ENCODE results near the gene EIF4G3.
A peak's percentile ranks its signal among the peaks of the same experiment; 100 is the strongest.

Gene EIF4G3

DNA sequence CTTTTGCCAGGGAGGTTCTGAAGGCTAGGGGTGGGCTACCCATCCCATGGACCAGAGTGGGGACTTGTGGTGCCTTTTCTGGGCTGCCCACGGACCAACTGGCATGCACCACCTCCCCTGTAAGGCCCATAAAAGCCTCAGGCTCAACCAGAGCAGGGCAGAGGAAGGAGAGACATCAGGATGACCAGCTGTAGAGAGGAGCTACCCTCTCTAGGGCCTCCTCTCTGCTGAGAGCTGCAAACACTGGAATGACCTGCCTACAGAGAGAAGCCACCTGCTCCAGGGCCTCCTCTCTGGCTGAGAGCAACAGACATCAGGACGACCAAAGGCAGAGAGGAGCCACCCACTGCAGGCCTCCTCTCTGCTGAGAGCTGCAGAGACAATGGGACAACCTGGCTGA is 140.9 kb downstream of the EIF4G3 start:
- H3K27ac ChIP-seq = no peak overlapping the region
- TF ChIP-seq, protein P1, sequence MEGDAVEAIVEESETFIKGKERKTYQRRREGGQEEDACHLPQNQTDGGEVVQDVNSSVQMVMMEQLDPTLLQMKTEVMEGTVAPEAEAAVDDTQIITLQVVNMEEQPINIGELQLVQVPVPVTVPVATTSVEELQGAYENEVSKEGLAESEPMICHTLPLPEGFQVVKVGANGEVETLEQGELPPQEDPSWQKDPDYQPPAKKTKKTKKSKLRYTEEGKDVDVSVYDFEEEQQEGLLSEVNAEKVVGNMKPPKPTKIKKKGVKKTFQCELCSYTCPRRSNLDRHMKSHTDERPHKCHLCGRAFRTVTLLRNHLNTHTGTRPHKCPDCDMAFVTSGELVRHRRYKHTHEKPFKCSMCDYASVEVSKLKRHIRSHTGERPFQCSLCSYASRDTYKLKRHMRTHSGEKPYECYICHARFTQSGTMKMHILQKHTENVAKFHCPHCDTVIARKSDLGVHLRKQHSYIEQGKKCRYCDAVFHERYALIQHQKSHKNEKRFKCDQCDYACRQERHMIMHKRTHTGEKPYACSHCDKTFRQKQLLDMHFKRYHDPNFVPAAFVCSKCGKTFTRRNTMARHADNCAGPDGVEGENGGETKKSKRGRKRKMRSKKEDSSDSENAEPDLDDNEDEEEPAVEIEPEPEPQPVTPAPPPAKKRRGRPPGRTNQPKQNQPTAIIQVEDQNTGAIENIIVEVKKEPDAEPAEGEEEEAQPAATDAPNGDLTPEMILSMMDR (conservative IDR thresholded peaks at IDR 0.05; ENCODE audit: low read depth) = no peak
- no peak for DNase-seq (ENCODE audit: low spot score)
- CTCF ChIA-PET = interaction anchor here (0.7 kb wide), 1 partner anchor 9 kb away, joined by 3 read pairs; no protein-coding TSS in a partner anchor
- POLR2A ChIA-PET (ENCODE audit: low non-redundant PET) = no interaction called here

DNA sequence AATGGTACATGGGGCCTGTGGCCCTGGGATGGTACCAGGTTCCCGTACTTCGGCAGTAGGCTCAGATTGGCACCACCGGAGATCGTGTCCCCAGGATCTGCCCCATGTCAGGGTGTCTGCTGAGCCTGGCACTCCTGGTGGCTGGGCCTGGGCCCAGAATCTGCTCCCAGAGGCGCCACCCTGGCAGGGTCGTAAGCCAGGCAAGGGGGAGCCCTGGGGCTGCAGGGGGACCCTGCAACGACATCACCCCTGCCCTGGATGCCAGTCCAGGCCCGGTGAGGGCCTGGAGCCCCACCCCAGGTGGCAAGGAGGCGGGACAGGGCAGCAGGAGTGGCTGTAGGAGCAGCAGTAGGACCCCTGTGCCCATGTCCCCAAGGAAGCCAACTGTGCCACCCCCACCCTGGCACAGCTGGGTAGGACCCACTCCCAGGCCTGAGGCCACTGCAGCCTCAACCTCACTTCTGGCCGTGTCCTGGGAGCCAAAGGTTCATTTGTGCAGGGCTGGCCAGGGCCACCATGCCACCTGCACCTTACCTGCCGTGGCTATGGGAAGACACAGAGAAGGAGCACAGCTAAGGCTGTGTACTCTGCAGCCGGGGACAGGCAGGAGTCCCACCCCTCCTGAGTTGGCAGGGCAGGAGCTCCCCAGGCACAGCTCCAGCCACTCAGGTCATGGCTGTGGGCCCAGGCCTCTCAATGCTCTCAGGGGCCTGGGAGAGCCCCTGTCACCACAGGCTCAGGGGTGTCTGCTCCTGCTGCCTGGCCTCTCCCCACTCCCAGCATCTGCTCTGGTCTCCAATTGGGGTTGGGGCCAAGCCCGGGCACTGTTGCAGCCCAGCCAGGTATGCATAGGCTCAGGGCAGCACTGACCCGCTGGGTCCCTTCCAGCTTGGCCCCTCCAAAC is 141.7 kb downstream of the EIF4G3 start:
- CTCF ChIA-PET = no interaction called here
- no peak for DNase-seq (ENCODE audit: low spot score)
- H3K27ac ChIP-seq = peak overlapping the region; percentile 14; the same call in 1 of the 2 replicates
- POLR2A ChIA-PET (ENCODE audit: low non-redundant PET) = no interaction called here
- TF ChIP-seq, protein P1 (conservative IDR thresholded peaks at IDR 0.05; ENCODE audit: low read depth) = no peak

DNA sequence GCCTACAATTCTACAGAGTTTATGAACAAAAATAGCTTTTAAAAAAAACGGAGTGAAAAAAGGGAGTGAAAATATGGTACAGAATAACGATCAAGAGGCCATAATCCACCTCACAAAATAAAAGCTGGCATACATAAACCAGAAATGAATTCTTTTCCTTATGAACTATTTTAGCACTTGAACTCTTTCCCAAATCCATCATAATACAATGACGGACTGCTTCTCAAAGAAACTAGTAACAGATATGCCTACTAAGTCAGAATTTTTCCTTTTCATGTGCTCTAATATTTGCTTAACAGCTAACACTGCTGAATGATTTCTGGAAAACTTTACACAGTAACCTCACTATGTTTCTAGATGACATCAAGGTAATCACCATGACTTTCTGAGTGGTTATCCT is 144.0 kb downstream of the EIF4G3 start:
- DNase-seq (ENCODE audit: low spot score) = no peak
- no peak overlapping the region for H3K27ac ChIP-seq
- ChIA-PET POLR2A (ENCODE audit: low non-redundant PET) (no interaction called here), CTCF (interaction anchor here (0.7 kb wide), 1 partner anchor 746 kb away, joined by 3 read pairs; no protein-coding TSS in a partner anchor)
- TF ChIP-seq, protein P1 (conservative IDR thresholded peaks at IDR 0.05; ENCODE audit: low read depth) = no peak

DNA sequence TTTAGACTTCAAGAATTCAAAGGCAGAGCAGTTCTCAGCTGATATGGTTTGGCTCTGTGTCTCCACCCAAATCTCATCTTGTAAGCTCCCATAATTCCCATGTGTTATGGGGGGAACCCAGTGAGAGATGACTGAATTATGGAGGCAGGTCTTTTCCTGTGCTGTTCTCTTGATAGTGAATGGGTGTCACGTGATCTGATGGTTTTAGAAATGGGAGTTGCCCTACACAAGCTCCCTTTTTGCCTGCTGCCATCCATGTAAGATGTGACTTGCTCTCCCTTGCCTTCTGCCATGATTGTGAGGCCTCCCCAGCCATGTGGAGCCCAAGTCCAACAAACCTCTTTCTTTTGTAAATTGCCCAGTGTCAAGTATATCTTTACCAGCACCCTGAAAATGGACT is 146.5 kb downstream of the EIF4G3 start:
- ChIA-PET POLR2A (ENCODE audit: low non-redundant PET) (no interaction called here), CTCF (no interaction called here)
- DNase-seq (ENCODE audit: low spot score) = no peak
- TF ChIP-seq, protein P1 (conservative IDR thresholded peaks at IDR 0.05; ENCODE audit: low read depth) = no peak
- no peak overlapping the region for H3K27ac ChIP-seq

DNA sequence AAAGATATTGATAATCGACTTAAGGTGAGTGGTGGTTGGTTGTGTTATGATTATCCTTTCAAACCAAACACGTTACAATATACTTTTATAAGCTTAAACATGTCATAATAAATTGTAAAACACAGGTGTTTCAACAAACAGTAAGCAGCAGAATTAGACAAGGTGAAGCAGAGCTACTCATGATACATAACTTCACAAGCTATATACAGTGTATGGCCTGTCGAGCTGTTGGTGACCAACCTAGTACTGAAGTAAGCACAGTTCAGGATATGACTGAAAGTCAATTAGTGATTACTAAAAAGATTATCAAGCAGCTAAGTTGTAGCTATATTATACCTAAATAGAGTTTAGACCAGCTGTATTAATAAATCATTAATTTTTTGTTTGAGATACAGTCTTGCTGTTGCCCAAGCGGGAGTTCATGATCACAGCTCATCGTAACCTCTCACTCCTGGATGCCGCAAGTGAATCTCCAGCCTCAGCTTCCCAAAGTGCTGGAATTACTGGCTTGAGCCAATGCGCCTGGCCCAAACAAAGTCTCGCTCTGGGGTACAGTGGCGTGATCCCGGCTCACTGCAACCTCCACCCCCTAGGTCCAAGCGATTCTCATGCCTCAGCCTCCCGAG is 148.1 kb downstream of the EIF4G3 start:
- ChIA-PET POLR2A (ENCODE audit: low non-redundant PET) (no interaction called here), CTCF (no interaction called here)
- TF ChIP-seq, protein P1 (conservative IDR thresholded peaks at IDR 0.05; ENCODE audit: low read depth) = no peak
- no peak overlapping the region for H3K27ac ChIP-seq
- DNase-seq (ENCODE audit: low spot score) = no peak

DNA sequence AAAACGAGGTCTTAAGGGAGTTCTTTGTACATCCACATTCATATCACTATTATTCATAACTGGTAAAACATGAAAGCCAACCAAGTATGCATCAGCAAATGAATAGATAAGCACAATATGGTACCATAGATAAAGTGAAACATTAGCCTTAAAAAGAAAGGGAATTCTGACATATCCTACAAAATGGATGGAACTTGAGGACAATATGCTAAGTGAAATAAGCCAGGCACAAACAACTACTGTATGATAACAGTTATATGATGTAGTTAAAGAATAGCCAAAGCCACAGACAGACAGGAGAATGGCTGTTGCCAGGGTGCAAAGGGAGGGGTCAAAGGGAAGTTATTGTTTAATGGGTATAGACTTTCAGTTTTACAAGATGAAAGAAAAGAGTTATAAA is 148.9 kb downstream of the EIF4G3 start:
- ChIA-PET POLR2A (ENCODE audit: low non-redundant PET) (no interaction called here), CTCF (no interaction called here)
- no peak overlapping the region for H3K27ac ChIP-seq
- no peak for DNase-seq (ENCODE audit: low spot score)
- TF ChIP-seq, protein P1 (conservative IDR thresholded peaks at IDR 0.05; ENCODE audit: low read depth) = no peak
